ENCODE data around the gene EIF4A3.
"Not testable (repeated sequence)": the region's sequence is repeated elsewhere in the genome, so short reads cannot be mapped to it uniquely, and the experiment has no call there.

EIF4A3 gene

DNA sequence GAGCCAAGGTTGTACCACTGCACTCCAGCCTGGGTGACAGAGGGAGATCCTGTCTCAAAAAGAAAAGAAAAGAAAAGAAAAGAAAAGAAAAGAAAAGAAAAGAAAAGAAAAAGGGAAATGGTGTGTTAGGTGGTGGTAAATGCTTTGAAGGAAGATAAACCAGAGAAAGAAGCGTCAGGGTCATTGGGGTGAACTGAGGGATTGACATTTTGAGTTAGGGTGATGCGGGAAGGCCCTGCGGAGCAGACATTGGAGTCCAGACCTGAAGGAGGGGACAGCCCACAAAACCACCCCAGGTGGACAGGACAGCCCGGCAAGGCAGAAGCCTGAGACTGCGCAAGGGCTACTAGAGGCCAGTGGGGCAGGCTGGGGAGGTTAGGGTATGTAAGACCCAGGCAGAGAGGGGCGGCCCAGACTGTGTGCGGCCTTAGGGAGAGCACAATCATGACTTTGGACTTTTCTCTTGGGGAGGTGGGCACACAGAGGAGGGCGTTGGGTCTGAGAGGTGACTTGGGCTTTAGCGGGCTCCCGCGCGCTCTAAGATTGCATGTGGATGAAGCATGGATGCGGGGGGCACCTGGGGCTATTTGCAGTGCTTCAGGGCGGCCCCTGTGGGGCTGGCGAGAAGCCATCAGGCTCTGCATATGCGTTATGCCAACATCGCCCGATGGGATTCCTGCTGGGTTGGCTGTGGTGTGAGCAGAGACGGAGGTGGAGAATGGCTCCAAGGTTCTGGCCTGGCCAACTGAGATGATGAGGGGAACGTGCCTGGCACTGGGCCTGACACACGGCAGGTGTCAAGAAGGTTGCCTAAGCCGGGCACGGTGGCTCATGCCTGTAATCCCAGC lies 48.9 kb downstream of the EIF4A3 start:
- no peak for DNase-seq

DNA sequence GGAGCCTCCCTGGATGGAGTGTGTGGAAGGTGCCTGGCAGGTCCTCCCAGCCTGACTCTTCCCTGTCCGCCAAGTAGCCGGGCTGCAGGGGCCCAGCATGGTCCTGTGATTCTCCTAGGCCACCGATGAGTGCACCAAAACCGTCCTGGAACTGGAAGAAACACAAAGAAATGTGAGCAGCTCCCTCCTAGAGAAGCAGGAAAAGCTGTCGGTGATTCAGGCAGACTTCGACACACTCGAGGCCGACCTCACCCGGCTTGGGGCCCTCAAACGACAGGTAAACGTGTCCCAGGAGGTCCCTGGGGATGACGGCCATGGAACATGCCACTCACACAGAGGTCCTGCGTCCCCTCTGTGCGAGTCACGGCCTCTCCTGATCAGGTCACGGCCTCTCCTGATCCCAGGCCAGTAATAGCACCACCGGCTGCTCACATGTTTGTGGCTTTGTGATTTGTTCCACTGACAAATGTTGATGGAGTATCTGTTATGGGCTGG lies 49.8 kb downstream of the EIF4A3 start:
- DNase-seq: no peak

- no peak for DNase-seq
These were observed 50.3 kb downstream of the EIF4A3 start for GRCh38 chr17:80096561-80097021.

GRCh38 chr17:80095844-80096475 lies 51.0 kb downstream of the EIF4A3 start:
- DNase-seq: no peak

DNA sequence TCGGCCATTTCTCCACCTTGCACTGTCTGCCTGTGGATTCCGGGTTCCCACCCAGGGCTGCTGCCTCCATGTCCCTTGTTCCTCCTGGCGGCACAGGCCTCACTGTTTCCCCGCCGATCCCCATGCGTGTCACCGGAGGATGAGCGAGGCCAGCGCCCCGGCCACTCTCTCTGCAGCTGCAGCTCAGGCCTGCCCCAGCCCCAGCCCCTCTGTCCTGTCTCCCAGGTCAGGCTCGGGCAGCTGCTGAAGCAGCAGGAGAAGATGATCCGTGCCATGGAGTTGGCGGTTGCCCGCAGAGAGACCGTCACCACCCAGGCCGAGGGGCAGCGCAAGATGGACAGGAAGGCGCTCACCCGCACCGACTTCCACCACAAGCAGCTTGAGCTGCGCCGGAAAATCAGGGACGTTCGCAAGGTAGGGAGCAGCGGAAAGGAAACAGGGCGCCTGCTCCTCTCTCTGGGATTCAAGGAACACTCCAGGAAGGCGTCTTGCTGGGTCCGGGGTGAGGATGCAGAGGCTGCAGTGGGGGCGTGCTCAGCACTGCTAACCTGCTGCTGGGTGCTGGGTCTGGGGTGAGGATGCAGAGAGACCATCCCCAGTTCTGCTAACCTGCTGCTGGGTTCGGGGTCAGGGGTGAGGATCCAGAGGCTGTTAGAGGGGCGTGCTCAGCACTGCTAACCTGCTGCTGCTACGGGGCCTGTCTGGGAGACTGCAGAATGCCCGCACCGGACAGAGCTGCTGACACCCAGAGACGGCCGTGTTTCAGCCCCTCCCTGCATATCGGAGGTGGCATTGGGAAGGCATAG lies 51.7 kb downstream of the EIF4A3 start:
- DNase-seq: no peak

DNA sequence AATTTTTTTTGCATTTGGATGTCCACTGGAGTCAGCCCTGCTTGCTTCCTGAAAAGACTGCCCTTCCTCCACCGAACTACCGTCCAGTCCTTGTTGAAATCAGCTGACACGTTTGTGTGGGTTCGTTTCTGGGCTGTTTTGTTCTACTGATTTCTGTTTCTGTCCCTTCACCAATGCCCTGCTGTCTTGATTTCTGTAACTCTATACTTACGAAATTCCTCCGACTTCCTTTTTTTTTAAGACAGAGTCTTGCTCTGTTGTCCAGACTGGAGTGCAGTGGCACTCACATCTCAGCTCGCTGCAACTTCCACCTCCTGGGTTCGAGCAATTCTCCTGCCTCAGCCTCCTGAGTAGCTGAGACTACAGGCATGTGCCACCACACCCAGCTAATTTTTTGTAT lies 54.0 kb downstream of the EIF4A3 start:
- no peak for DNase-seq

DNA sequence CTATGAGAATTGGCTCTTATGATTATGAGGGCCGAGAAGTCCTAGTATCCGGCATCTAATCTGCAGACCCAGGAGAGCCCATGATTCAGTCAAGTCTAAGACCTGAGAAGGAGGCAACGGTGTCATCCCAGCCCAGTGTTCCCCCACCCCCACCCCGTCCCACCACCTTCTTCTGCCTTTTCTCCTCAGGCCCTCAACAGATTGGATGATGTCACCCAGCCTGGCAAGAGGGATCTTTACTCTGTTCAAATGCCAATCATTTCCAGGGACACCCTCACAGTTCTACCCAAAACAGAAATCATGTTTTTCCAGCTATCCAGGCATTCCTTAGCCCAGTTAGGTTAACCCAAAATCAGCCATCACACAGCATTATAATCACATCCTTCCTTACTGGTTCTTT lies 55.6 kb downstream of the EIF4A3 start:
- DNase-seq: no peak

- not testable (repeated sequence) for DNase-seq
These were observed 56.8 kb downstream of the EIF4A3 start for GRCh38 chr17:80090164-80090563.

DNA sequence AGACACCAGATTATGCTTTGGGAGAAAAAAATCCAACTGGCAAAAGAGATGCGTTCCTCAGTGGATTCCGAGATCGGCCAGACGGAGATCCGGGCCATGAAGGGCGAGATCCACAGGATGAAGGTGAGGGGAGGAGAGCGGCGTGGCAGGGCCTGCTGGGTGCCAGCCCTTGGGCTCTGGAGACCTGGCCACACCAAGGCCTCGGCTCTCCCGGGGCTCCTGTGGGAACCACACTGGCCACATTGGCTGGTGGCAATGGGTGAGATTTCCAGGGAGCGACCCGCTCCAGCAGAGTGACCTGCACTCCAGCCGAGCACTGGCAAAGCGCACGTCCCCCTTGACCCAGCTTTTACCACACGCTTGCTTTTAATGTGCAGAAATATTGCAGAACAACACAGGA lies 57.2 kb downstream of the EIF4A3 start:
- DNase-seq: no peak

DNA sequence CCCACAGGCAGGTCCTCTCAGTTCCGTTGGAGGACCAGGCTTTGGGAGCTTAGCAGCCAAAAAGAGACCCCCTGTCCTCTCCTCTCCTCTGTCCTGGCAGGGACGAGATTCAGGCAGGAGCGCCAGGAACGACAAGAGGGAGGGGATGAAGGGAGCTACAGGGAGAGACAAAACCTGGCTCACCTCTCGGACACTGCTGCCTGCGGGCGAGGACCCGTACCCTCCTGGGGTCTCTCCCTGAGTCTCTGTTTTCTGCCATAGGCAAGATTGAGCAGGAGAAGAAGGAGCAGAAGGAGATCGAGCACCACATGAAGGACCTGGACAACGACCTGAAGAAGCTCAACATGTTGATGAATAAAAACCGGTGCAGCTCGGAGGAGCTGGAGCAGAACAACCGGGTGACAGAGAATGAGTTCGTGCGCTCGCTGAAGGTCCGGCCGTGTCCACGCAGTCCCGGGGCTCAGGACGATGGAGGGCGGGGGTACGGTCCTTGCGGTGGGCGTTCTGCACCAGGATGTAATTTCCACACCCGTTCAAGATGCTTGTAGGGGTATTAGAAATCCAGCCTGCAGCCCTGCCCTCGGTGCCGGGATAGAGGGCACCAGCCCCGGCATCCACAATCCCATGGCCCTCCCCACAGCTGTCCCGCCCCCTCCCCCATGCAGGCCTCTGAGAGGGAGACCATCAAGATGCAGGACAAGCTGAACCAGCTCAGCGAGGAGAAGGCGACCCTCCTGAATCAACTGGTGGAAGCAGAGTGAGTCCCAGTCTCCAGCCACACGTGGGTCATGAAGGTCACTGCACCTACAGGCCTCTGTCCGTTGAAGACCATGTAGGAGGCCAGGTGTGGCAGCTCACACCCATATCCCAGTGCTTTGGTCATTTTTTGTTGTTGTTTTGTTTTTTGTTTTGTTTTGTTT lies 59.3 kb downstream of the EIF4A3 start:
- no peak for DNase-seq

DNA sequence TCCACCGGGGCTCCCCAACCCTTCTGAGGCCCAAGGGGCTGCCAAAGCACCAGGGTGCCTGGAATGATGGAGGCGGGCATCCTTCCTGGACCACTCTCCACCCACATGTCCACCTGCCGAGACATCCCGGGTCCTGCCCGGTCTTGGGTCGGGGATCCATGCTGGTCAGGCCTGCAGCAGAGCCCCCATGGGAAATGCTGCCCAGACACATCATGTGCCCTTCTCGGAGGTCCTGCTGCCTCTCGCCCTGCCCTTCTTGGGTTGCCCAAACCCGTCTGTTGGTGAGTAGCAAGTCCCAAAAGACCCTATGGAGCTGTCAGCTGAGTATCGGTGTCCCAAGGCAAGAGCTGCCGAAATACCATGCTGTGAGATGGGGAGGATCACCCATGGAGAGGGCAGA lies 60.3 kb downstream of the EIF4A3 start:
- DNase-seq: no peak

DNA sequence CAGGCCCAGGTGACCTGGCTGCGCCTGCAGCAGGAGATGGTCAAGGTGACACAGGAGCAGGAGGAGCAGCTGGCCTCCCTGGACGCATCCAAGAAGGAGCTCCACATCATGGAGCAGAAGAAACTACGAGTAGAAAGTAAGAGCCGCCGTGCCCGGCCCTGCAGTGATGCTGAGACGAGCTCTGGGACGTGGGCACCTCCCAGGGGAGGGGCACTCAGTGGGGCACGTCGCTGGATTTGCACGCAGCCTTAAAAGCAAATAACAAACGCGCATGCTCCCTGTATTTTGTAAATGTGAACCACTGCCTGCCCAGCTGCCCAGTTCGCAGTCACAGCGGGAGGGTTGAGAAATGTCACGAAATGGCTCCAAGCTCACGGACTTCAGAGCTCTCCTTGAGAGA lies 60.8 kb downstream of the EIF4A3 start:
- no peak for DNase-seq

GRCh38 chr17:80084773-80085172 lies 62.2 kb downstream of the EIF4A3 start:
- DNase-seq: no peak

Measured in activated naive CD4-positive, alpha-beta T cell treated with anti-CD3 and anti-CD28 coated beads, Interleukin-2, amount 50 U/mL, for 16 hours (primary cell).